Progenitor cell of endocrine pancreas (in vitro differentiated cells): ENCODE results near the gene NRIP1. TPM values are rescaled to one million over a fixed set of nuclear protein-coding genes. Genes with fewer than 3 reads are reported as not detected.

Experiments
- DNase-seq: peaks from one replicate; pipeline ENCODE4 v3.0.0; 2021; ENCODE audit warnings: low spot score; ENCODE audit not compliant: unreplicated experiment
- H3K27ac Mint-ChIP-seq: 2 replicates; pipeline ENCODE4 v1.8.0; 2021; ENCODE audit warnings: mild to moderate bottlenecking, moderate library complexity, mixed read lengths
- H3K27me3 Mint-ChIP-seq: 2 replicates; pipeline ENCODE4 v1.8.0; 2021; ENCODE audit warnings: mixed read lengths
- H3K36me3 Mint-ChIP-seq: 2 replicates; pipeline ENCODE4 v1.8.0; 2022; ENCODE audit warnings: mixed read lengths; ENCODE audit not compliant: insufficient read depth
- H3K4me1 Mint-ChIP-seq: 2 replicates; pipeline ENCODE4 v1.8.0; 2021; ENCODE audit warnings: low read depth, mixed read lengths
- H3K4me3 Mint-ChIP-seq: 2 replicates; pipeline ENCODE4 v1.8.0; 2021; ENCODE audit warnings: low read depth, mild to moderate bottlenecking, moderate library complexity, mixed read lengths
- H3K9me3 Mint-ChIP-seq: 2 replicates; pipeline ENCODE4 v1.8.0; 2021; ENCODE audit warnings: low read depth, mixed read lengths
- CTCF ChIP-seq: fragments of 200-600 bp; sonication (generic); IDR thresholded peaks from one replicate; pipeline ENCODE4 v1.5.0; 2021; ENCODE audit warnings: antibody characterized with exemption, mild to moderate bottlenecking; ENCODE audit not compliant: unreplicated experiment
- total RNA-seq: library from RNA; stranded (reverse); gene quantifications from 2 replicates; pipeline ENCODE4 v1.2.1, GENCODE V29; 2021

Gene NRIP1
- total RNA-seq, 1 donor from 2014 or later, result 69.4 TPM

- Mint-ChIP-seq H3K9me3 (peaks cover 3% of the 10 kb centered on the region), H3K4me1 (peaks cover 28% of the 10 kb centered on the region), H3K27ac (peak overlapping the region; percentile 8), H3K27me3 (no peaks in the 10 kb centered on the region), H3K36me3 (peaks cover 14% of the 10 kb centered on the region), H3K4me3 (no peak overlapping the region)
- no peak for DNase-seq
- TF ChIP-seq CTCF, result no peak
These were observed 35.7 kb downstream of the NRIP1 start for GRCh38 chr21:15029077-15029476.

DNA sequence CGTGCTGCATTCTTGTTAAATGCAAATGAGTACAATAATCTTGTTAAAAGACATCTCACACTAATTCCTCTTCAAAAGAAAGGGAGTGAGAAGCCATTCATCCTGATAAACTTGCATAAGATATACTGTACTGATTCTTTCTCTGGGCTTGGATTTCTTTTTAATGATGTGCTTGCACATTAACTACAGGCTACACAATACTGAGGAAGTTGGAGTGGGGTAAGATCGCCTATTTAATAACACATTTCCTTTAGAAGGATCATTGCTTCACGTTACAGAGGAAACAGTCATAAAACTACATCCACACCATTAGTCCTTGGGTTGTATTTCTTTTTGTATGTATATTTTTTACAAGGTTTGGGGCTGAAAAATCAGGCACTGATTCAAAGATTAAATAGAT, 36.6 kb downstream of the NRIP1 start:
- DNase-seq, result no peak
- peaks cover 25% of the 10 kb centered on the region for H3K4me1 Mint-ChIP-seq
- no peaks in the 10 kb centered on the region for H3K27me3 Mint-ChIP-seq
- peaks cover 14% of the 10 kb centered on the region for H3K36me3 Mint-ChIP-seq
- peaks cover 3% of the 10 kb centered on the region for H3K9me3 Mint-ChIP-seq
- no peak overlapping the region for H3K27ac Mint-ChIP-seq
- no peak for TF ChIP-seq CTCF
- no peak overlapping the region for H3K4me3 Mint-ChIP-seq

- H3K4me3 Mint-ChIP-seq, result no peak overlapping the region
- peaks cover 15% of the 10 kb centered on the region for H3K36me3 Mint-ChIP-seq
- no peak for TF ChIP-seq CTCF
These were observed 37.7 kb downstream of the NRIP1 start for GRCh38 chr21:15027056-15027455.

GRCh38 chr21:15026370-15026769, 38.4 kb downstream of the NRIP1 start:
- Mint-ChIP-seq H3K9me3 (peaks cover 4% of the 10 kb centered on the region), H3K27ac (no peak overlapping the region), H3K27me3 (no peaks in the 10 kb centered on the region), H3K4me3 (no peak overlapping the region), H3K36me3 (peaks cover 17% of the 10 kb centered on the region), H3K4me1 (peaks cover 25% of the 10 kb centered on the region)
- no peak for TF ChIP-seq CTCF
- no peak for DNase-seq

More at GRCh38 chr21:15027056-15027455, 37.7 kb downstream of the NRIP1 start:
- no peak for DNase-seq
- Mint-ChIP-seq H3K4me1 (peaks cover 25% of the 10 kb centered on the region), H3K9me3 (peaks cover 4% of the 10 kb centered on the region), H3K27ac (no peak overlapping the region), H3K27me3 (no peaks in the 10 kb centered on the region)

DNA sequence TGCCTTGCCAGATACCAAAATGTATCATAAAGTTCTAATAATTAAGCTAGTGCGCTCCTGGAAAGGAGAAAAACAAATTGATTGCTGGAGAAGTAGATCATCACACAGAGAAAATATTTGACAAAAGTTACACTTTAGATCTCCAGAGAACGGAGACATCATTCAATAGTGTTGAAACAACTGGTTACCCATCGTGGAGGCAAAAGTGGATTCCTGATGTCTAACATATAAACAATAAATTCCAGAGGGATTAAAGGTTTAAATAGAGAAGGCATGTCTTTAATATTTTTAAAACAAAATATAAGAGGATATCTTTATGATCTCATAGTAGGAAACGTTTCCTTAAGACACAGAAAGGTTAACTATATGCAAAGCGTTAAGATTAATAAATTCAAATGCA, 41.0 kb downstream of the NRIP1 start:
- DNase-seq, result no peak
- Mint-ChIP-seq H3K9me3 (peaks cover 4% of the 10 kb centered on the region), H3K4me3 (no peak overlapping the region), H3K36me3 (peaks cover 10% of the 10 kb centered on the region), H3K4me1 (peaks cover 22% of the 10 kb centered on the region), H3K27me3 (no peaks in the 10 kb centered on the region), H3K27ac (no peak overlapping the region)
- TF ChIP-seq CTCF, result no peak
